K562 (cell line): Measurements from ENCODE around the gene SCN2B. TPM values are rescaled to one million over a fixed set of nuclear protein-coding genes. Genes with fewer than 3 reads are reported as not detected.

Experiments
- ATAC-seq: fragments of 200-7000 bp; cut with Tn5 transposase; 3 replicates; pipeline ENCODE4 v1.9.1; 2020; ENCODE audit warnings: moderate library complexity
- BruUV-seq: library from RNA; stranded (reverse); fragments of 400-500 nt; replicated peaks from 2 replicates; lab custom pipeline; 2021; lab: Mats Ljungman, UMichigan
- CTCF ChIA-PET: fragments of 300-600 bp; formaldehyde crosslinking; extraction: SDS; loops from one replicate; lab custom pipeline; 2021; ENCODE audit warnings: low intra/inter-chr PET ratio; lab: Yijun Ruan, JAX
- POLR2A ChIA-PET: fragments of 300-600, 350-650 bp; sonication (Branson Sonifier 250); formaldehyde crosslinking; extraction: SDS; loops from one replicate; lab custom pipeline; 2021; ENCODE audit warnings: antibody characterized with exemption, inconsistent platforms; lab: Yijun Ruan, JAX
- DNase-seq, 4 experiments: peaks; one replicate each; pipeline versions ENCODE4 v3.0.0 to v3.0.0-alpha.2; 2011 to 2018; ENCODE audit warnings: low spot score in 3 of 4, mixed read lengths in 3 of 4; ENCODE audit errors: extremely low read depth in 1 of 4
- FAIRE-seq: peaks from 2 replicates; lab custom pipeline; 2011; peaks lifted over from hg19 to GRCh38; lab: Jason Lieb, UNC
- H2AFZ ChIP-seq: 2 replicates; pipeline ENCODE4 v1.6.0; 2011; ENCODE audit warnings: low read depth, low read length, control low read depth, inconsistent platforms
- H3K27ac ChIP-seq: fragments of 200-600 bp; 3 replicates; pipeline ENCODE4 v1.8.0; 2011; ENCODE audit warnings: low read depth, mild to moderate bottlenecking, control low read depth, inconsistent platforms, low read length, moderate library complexity, mixed read lengths; ENCODE audit errors: extremely low read depth
- H3K27me3 ChIP-seq, 2 experiments: fragments of 300-600 bp in 1 of 2; 2 replicates in 1 of 2; 3 replicates in 1 of 2; pipeline versions ENCODE4 v1.6.0 to v1.8.0; 2011; ENCODE audit warnings: inconsistent platforms in 2 of 2, low read length in 2 of 2, mild to moderate bottlenecking in 1 of 2, mixed read lengths in 1 of 2, moderate library complexity in 1 of 2; ENCODE audit not compliant: control insufficient read depth in 2 of 2, insufficient read depth in 2 of 2
- H3K36me3 ChIP-seq: fragments of 300-600 bp; 3 replicates; pipeline ENCODE4 v1.8.0; 2011; ENCODE audit warnings: mild to moderate bottlenecking, low read length, inconsistent platforms; ENCODE audit not compliant: control insufficient read depth, insufficient read depth
- H3K4me1 ChIP-seq, 2 experiments: fragments of 200-600 bp in 1 of 2; replicated peaks in 1 of 2; 2 replicates in 1 of 2; 3 replicates in 1 of 2; pipeline versions ENCODE4 v1.5.1 to v1.8.0; 2011; ENCODE audit warnings: inconsistent platforms in 2 of 2, low read length in 2 of 2, mild to moderate bottlenecking in 1 of 2, mixed read lengths in 1 of 2, moderate library complexity in 1 of 2; ENCODE audit not compliant: control insufficient read depth in 2 of 2, insufficient read depth in 2 of 2
- H3K4me2 ChIP-seq: 2 replicates; pipeline ENCODE4 v1.6.1; 2011; ENCODE audit warnings: low read length, control low read depth, inconsistent platforms, mixed read lengths; ENCODE audit not compliant: insufficient read depth
- H3K4me3 ChIP-seq: fragments of 200-600 bp; sonication (generic), shearing (Covaris generic); 2 replicates; pipeline ENCODE4 v1.5.1; 2016; ENCODE audit warnings: control low read depth, inconsistent platforms
- H3K79me2 ChIP-seq: fragments of 200-600 bp; 3 replicates; pipeline ENCODE4 v1.8.0; 2011; ENCODE audit warnings: low read length, inconsistent platforms; ENCODE audit not compliant: control insufficient read depth, insufficient read depth
- H3K9ac ChIP-seq, 2 experiments: 2 replicates each; pipeline versions ENCODE4 v1.6.0 to v1.6.1; 2011; ENCODE audit warnings: low read depth in 2 of 2, low read length in 2 of 2, control low read depth in 1 of 2, inconsistent platforms in 1 of 2, mild to moderate bottlenecking in 1 of 2, mixed read lengths in 1 of 2; ENCODE audit not compliant: insufficient read depth in 1 of 2
- H3K9me1 ChIP-seq: one replicate; pipeline ENCODE4 v1.6.0; 2011; ENCODE audit warnings: inconsistent platforms, mild to moderate bottlenecking, low read length, moderate library complexity; ENCODE audit not compliant: control insufficient read depth, insufficient read depth
- H3K9me3 ChIP-seq: replicated peaks from 2 replicates; pipeline ENCODE4 v1.5.1; 2011; ENCODE audit warnings: low read depth, low read length, inconsistent platforms; ENCODE audit not compliant: control insufficient read depth, insufficient read depth
- H4K20me1 ChIP-seq: replicated peaks from 2 replicates; pipeline ENCODE4 v1.6.1; 2011; ENCODE audit warnings: low read length, inconsistent platforms, mixed read lengths; ENCODE audit not compliant: control insufficient read depth, insufficient read depth
- FIP1L1 ChIP-seq: fragments of 200-400 bp; formaldehyde crosslinking; IDR thresholded peaks from 2 replicates; pipeline ENCODE4 v1.6.1; 2018; ENCODE audit warnings: mild to moderate bottlenecking, low read depth, low read length; ENCODE audit not compliant: poor library complexity, severe bottlenecking
- KLF1 ChIP-seq: fragments of 450-650 bp; IDR thresholded peaks from 2 replicates; pipeline ENCODE4 v1.6.1; 2016; ENCODE audit warnings: missing genetic modification characterization, missing compliant biosample characterization
- PURB ChIP-seq: sonication (generic); formaldehyde crosslinking; IDR thresholded peaks from 2 replicates; pipeline ENCODE4 v1.9.0; 2021; ENCODE audit warnings: low read depth, mild to moderate bottlenecking, missing genetic modification reagents
- SMC3 ChIP-seq: conservative IDR thresholded peaks from 2 replicates; pipeline ENCODE4 v1.6.1; 2011; ENCODE audit warnings: low read depth, low read length, improper control_type of control experiment; ENCODE audit not compliant: insufficient read depth
- STAT5A ChIP-seq: IDR thresholded peaks from 2 replicates; pipeline ENCODE4 v1.6.1; 2012; ENCODE audit warnings: low read length, inconsistent platforms, borderline replicate concordance
- WGBS: fragments of 100-300 bp; shearing (Covaris generic); methylation state at CpG from one replicate; pipeline ENCODE4 v1.1.6; 2016; ENCODE audit warnings: low coverage, mixed read lengths; ENCODE audit not compliant: insufficient coverage; ENCODE audit errors: missing lambda C conversion rate; 5-methylcytosine and 5-hydroxymethylcytosine counted together
- in situ Hi-C: fragments of 300-500 bp; cut with MboI; formaldehyde crosslinking; loops from 4 replicates; pipeline ENCODE4 v1.15.0; 2018; ENCODE audit warnings: inconsistent platforms, mixed read lengths
- intact Hi-C: fragments of 100-400 bp; cut with micrococcal nuclease; formaldehyde crosslinking; loops from 2 replicates; pipeline ENCODE4 v1.14.2; 2022
- polyA plus RNA-seq, 8 experiments: library from polyadenylated mRNA; depleted of rRNA in 4 of 8; stranded (reverse) in 5 of 8; unstranded in 3 of 8; fragments of >200 nt; fragmentation: Nextera tagmentation in 2 of 8; fragmentation: Illumina TruSeq in 1 of 8; extraction: Ambion mirVana in 2 of 8; extraction: Trizol in 1 of 8; gene quantifications; 2 replicates each; pipeline versions ENCODE4 v1.2.1 to v1.2.3, GENCODE V29; 2011 to 2014; ENCODE audit warnings: inconsistent platforms in 1 of 8, missing spikeins in 1 of 8
- total RNA-seq, 7 experiments: library from RNA; depleted of rRNA in 6 of 7; stranded (reverse); fragments of >200 nt in 6 of 7; fragmentation: Illumina TruSeq in 2 of 7; extraction: Trizol in 2 of 7; gene quantifications; 2 replicates each; pipeline versions ENCODE4 v1.2.1 to v1.2.3, GENCODE V29; 2011 to 2021; ENCODE audit warnings: low replicate concordance in 1 of 7
- TF ChIP-seq, protein P1 (sequence below), 2 experiments: IDR thresholded peaks; 2 replicates each; pipeline ENCODE4 v1.6.1; 2012; ENCODE audit warnings: improper control_type of control experiment in 2 of 2, low read depth in 2 of 2, low read length in 2 of 2, borderline replicate concordance in 1 of 2
- TF ChIP-seq, protein P2 (sequence below): fragments of 450-650 bp; formaldehyde crosslinking; IDR thresholded peaks from 2 replicates; pipeline ENCODE4 v1.4.0; 2020; ENCODE audit warnings: mild to moderate bottlenecking, moderate library complexity
- TF ChIP-seq, protein P3 (sequence below): fragments of 250-450 bp; sonication (Bioruptor Pico); IDR thresholded peaks from 2 replicates; pipeline ENCODE4 v1.4.0; 2020

The SCN2B gene
- total and polyA plus RNA-seq, 9 of the 15 experiments (the other 6 are each of a cell fraction or from before 2014, with no cell fraction given): not detected

DNA sequence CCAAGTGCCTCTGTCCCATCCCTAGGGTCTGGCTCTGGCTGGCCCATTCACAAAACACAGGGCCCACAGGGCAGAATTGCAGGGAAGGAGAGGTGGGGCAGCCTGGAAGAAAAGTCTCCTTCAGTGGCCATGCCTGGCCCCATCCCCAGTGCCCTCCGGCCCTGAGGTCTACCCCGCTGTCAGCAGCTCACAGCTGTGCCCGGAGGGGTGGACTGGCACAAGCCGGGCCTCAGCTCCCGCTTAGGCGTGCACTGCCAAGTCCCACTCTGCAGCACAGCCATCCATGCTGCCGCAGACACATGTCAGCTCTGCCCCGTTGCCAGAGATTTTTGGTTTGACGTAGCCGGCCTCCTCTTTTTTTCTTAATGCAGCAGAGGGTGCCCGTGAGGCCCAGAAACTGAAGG is 3.9 kb upstream of the SCN2B start:
- in situ Hi-C loops: no loop called here
- Histone ChIP-seq H3K9me1 (no peaks in the 10 kb centered on the region), H2AFZ (no peak overlapping the region), H3K4me2 (no peak overlapping the region), H4K20me1 (no peaks in the 10 kb centered on the region), H3K27ac (no peak overlapping the region), H3K9ac (peak overlapping the region in 1 of 2 experiments; percentile 57; a peak in 1 of 4 replicates), H3K9me3 (no peaks in the 10 kb centered on the region), H3K36me3 (no peaks in the 10 kb centered on the region), H3K4me1 (peaks cover 0 to 5% of the 10 kb centered on the region in 2 experiments; a peak in 1 of 5 replicates), H3K79me2 (no peaks in the 10 kb centered on the region), H3K4me3 (no peak overlapping the region), H3K27me3 (peaks cover 32 to 56% of the 10 kb centered on the region in 2 experiments)
- intact Hi-C loops: no loop called here
- CTCF ChIA-PET: no interaction called here
- TF ChIP-seq FIP1L1 (no peak), KLF1 (tag) (no peak), SMC3 (no peak), STAT5A (no peak), PURB (no peak)
- TF ChIP-seq, protein P1, sequence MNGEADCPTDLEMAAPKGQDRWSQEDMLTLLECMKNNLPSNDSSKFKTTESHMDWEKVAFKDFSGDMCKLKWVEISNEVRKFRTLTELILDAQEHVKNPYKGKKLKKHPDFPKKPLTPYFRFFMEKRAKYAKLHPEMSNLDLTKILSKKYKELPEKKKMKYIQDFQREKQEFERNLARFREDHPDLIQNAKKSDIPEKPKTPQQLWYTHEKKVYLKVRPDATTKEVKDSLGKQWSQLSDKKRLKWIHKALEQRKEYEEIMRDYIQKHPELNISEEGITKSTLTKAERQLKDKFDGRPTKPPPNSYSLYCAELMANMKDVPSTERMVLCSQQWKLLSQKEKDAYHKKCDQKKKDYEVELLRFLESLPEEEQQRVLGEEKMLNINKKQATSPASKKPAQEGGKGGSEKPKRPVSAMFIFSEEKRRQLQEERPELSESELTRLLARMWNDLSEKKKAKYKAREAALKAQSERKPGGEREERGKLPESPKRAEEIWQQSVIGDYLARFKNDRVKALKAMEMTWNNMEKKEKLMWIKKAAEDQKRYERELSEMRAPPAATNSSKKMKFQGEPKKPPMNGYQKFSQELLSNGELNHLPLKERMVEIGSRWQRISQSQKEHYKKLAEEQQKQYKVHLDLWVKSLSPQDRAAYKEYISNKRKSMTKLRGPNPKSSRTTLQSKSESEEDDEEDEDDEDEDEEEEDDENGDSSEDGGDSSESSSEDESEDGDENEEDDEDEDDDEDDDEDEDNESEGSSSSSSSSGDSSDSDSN (IDR thresholded peaks at IDR 0.05; ENCODE audit: borderline replicate concordance in 1 of 2, low read depth in 2 of 2, low read length in 2 of 2): no peak
- TF ChIP-seq, protein P2, sequence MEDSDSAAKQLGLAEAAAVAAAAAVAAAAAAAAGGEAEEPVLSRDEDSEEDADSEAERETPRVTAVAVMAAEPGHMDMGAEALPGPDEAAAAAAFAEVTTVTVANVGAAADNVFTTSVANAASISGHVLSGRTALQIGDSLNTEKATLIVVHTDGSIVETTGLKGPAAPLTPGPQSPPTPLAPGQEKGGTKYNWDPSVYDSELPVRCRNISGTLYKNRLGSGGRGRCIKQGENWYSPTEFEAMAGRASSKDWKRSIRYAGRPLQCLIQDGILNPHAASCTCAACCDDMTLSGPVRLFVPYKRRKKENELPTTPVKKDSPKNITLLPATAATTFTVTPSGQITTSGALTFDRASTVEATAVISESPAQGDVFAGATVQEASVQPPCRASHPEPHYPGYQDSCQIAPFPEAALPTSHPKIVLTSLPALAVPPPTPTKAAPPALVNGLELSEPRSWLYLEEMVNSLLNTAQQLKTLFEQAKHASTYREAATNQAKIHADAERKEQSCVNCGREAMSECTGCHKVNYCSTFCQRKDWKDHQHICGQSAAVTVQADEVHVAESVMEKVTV: no peak
- TF ChIP-seq, protein P3, sequence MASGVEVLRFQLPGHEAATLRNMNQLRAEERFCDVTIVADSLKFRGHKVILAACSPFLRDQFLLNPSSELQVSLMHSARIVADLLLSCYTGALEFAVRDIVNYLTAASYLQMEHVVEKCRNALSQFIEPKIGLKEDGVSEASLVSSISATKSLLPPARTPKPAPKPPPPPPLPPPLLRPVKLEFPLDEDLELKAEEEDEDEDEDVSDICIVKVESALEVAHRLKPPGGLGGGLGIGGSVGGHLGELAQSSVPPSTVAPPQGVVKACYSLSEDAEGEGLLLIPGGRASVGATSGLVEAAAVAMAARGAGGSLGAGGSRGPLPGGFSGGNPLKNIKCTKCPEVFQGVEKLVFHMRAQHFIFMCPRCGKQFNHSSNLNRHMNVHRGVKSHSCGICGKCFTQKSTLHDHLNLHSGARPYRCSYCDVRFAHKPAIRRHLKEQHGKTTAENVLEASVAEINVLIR (CRISPR knock-in tag): no peak
- ATAC-seq: peak; percentile 85
- no peak for FAIRE-seq
- no TSS peak for BruUV-seq
- WGBS: 2% methylated on average over 8 of the region's 11 CpGs
- POLR2A ChIA-PET: interaction anchor here (1.6 kb wide), 1 partner anchor 9 kb away, joined by 4 read pairs; no protein-coding TSS in a partner anchor
- DNase-seq: peak in 1 of 4 experiments; percentile 20
